HL-60 (cell line): Measurements from ENCODE around the gene C6.

Experiments used
- DNase-seq, 2 experiments: peaks; one replicate each; pipeline ENCODE4 v3.0.0-alpha.2; 2010 to 2020; ENCODE audit warnings: low read depth in 1 of 2, low spot score in 1 of 2
- H3K27ac ChIP-seq: fragments of 250-450 bp; sonication (Bioruptor Pico); replicated peaks from 2 replicates; pipeline ENCODE4 v1.5.1; 2020; ENCODE audit warnings: mild to moderate bottlenecking, moderate library complexity
- H3K27me3 ChIP-seq: fragments of 250-450 bp; sonication (Bioruptor Pico); 2 replicates; pipeline ENCODE4 v1.5.1; 2021; ENCODE audit warnings: mild to moderate bottlenecking, moderate library complexity; ENCODE audit not compliant: insufficient read depth, poor library complexity, severe bottlenecking
- H3K4me3 ChIP-seq: replicated peaks from 2 replicates; pipeline ENCODE4 v1.5.1; 2011; ENCODE audit warnings: mild to moderate bottlenecking, control low read depth, low read length; ENCODE audit not compliant: insufficient read depth
- GABPA ChIP-seq: IDR thresholded peaks from 2 replicates; pipeline ENCODE4 v1.6.1; 2012; ENCODE audit warnings: low read depth
- POLR2AphosphoS5 ChIP-seq: IDR thresholded peaks from 2 replicates; pipeline ENCODE4 v1.6.1; 2012; ENCODE audit warnings: low read depth
- SPI1 ChIP-seq: IDR thresholded peaks from 2 replicates; pipeline ENCODE4 v1.6.1; 2012; ENCODE audit warnings: low read depth, mild to moderate bottlenecking, borderline replicate concordance
- TF ChIP-seq, protein P1 (sequence below): IDR thresholded peaks from one replicate; pipeline ENCODE4 v1.5.1; 2011; ENCODE audit warnings: low read length, control low read depth, inconsistent platforms; ENCODE audit not compliant: insufficient read depth
- TF ChIP-seq, protein P2 (sequence below): IDR thresholded peaks from 2 replicates; pipeline ENCODE4 v1.6.1; 2012; ENCODE audit warnings: low read depth; ENCODE audit not compliant: insufficient replicate concordance

Gene C6

GRCh38 chr5:41143131-41143901 lies 70.0 kb downstream of the C6 start:
- no peak for DNase-seq
- H3K4me3 ChIP-seq: no peak overlapping the region
- TF ChIP-seq GABPA: no peak
- TF ChIP-seq, protein P1, sequence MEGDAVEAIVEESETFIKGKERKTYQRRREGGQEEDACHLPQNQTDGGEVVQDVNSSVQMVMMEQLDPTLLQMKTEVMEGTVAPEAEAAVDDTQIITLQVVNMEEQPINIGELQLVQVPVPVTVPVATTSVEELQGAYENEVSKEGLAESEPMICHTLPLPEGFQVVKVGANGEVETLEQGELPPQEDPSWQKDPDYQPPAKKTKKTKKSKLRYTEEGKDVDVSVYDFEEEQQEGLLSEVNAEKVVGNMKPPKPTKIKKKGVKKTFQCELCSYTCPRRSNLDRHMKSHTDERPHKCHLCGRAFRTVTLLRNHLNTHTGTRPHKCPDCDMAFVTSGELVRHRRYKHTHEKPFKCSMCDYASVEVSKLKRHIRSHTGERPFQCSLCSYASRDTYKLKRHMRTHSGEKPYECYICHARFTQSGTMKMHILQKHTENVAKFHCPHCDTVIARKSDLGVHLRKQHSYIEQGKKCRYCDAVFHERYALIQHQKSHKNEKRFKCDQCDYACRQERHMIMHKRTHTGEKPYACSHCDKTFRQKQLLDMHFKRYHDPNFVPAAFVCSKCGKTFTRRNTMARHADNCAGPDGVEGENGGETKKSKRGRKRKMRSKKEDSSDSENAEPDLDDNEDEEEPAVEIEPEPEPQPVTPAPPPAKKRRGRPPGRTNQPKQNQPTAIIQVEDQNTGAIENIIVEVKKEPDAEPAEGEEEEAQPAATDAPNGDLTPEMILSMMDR: no peak
- no peak for TF ChIP-seq POLR2AphosphoS5
- no peak for TF ChIP-seq SPI1
- TF ChIP-seq, protein P2, sequence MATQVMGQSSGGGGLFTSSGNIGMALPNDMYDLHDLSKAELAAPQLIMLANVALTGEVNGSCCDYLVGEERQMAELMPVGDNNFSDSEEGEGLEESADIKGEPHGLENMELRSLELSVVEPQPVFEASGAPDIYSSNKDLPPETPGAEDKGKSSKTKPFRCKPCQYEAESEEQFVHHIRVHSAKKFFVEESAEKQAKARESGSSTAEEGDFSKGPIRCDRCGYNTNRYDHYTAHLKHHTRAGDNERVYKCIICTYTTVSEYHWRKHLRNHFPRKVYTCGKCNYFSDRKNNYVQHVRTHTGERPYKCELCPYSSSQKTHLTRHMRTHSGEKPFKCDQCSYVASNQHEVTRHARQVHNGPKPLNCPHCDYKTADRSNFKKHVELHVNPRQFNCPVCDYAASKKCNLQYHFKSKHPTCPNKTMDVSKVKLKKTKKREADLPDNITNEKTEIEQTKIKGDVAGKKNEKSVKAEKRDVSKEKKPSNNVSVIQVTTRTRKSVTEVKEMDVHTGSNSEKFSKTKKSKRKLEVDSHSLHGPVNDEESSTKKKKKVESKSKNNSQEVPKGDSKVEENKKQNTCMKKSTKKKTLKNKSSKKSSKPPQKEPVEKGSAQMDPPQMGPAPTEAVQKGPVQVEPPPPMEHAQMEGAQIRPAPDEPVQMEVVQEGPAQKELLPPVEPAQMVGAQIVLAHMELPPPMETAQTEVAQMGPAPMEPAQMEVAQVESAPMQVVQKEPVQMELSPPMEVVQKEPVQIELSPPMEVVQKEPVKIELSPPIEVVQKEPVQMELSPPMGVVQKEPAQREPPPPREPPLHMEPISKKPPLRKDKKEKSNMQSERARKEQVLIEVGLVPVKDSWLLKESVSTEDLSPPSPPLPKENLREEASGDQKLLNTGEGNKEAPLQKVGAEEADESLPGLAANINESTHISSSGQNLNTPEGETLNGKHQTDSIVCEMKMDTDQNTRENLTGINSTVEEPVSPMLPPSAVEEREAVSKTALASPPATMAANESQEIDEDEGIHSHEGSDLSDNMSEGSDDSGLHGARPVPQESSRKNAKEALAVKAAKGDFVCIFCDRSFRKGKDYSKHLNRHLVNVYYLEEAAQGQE: no peak
- H3K27me3 ChIP-seq: no peaks in the 10 kb centered on the region
- no peak overlapping the region for H3K27ac ChIP-seq

GRCh38 chr5:41127967-41128690 lies 85.2 kb downstream of the C6 start:
- Histone ChIP-seq H3K27ac (no peak overlapping the region), H3K4me3 (no peak overlapping the region), H3K27me3 (no peaks in the 10 kb centered on the region)
- DNase-seq: no peak
- TF ChIP-seq GABPA (no peak), POLR2AphosphoS5 (no peak), SPI1 (no peak)
- TF ChIP-seq, protein P1: no peak
- TF ChIP-seq, protein P2: no peak

DNA sequence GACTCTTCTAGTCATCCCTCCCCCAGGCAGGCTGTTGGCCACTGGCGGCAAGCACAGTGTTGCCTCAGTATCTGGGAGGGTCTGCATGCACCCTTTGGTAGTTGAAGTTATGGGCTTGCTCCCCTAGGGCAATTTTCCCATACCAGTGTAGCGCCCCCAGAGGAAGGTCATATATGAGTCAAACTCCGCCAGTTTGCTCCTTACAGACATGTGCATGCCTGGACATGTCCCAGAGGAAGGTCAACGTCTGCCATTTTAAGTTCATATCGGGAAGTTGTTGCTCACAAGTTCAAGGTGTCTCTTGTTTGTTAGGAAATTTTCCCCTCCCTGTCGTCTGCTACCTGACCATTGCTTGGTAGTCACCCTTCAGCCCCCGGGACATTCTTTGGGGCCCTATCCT lies 90.9 kb downstream of the C6 start:
- no peaks in the 10 kb centered on the region for H3K27me3 ChIP-seq
- DNase-seq: no peak
- no peak overlapping the region for H3K4me3 ChIP-seq
- no peak overlapping the region for H3K27ac ChIP-seq
- TF ChIP-seq GABPA (no peak), POLR2AphosphoS5 (no peak), SPI1 (no peak)
- TF ChIP-seq, protein P1: no peak
- TF ChIP-seq, protein P2: no peak
